NT2/D1 (cell line): ENCODE results near the gene SLC37A1.

Source experiments
- YY1 ChIP-seq: IDR thresholded peaks from 2 replicates; pipeline ENCODE4 v1.6.1; 2011; ENCODE audit not compliant: insufficient read length, insufficient read depth
- ZNF274 ChIP-seq: IDR thresholded peaks from 2 replicates; pipeline ENCODE4 v1.6.1; 2011; ENCODE audit warnings: mild to moderate bottlenecking, low read depth, low read length

DNA sequence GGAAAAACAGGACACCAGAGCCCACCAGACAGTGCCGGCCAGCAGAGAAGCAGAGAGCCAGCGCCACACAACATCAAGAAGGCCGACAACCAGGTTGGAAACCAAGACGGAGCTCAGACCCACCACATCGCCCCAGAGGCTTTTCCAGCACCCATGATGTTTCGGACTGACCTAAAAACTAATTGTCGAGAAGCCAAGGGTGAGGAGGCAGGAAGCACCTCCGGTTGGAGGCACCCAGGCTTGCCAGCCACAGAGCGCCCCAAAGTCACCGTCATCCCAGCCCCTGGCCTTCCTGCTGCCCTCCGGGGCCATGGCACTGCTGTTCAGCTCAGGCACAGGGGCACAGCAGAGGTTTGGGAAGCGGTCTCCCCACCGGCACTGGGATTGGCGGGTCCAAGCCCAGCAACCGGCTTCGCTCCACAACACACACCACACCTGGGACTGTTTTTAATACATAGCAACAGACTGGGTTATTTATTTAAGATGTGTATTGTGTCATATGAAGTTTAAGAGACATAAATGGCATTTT lies 67.2 kb downstream of the SLC37A1 start:
- no peak for TF ChIP-seq YY1
- TF ChIP-seq ZNF274: no peak
